ENCODE results near the gene RPS6KA4.

DNA sequence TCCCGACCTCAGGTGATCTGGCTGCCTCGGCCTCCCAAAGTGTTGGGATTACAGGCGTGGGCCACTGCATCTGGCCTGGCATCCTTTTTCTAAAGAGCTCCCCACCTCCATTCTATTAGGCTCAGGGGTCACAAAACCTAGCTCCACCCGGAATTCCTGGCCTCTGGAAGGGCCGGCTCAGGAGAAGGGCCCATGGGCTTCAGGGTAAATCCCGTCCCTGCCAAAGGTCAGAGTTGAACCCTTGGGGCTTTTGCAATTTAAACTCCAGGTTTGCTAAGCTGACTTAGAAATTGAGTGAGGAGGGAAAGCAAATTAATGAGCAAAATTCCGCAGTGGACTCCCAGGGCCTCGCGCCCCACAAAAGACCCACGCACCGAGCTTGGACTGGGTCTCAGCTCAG, 48.3 kb downstream of the RPS6KA4 start:
- TF ChIP-seq MXI1 (conservative IDR thresholded peaks at IDR 0.05; ENCODE audit: poor library complexity, severe bottlenecking): no peak
- TF ChIP-seq, protein P1, sequence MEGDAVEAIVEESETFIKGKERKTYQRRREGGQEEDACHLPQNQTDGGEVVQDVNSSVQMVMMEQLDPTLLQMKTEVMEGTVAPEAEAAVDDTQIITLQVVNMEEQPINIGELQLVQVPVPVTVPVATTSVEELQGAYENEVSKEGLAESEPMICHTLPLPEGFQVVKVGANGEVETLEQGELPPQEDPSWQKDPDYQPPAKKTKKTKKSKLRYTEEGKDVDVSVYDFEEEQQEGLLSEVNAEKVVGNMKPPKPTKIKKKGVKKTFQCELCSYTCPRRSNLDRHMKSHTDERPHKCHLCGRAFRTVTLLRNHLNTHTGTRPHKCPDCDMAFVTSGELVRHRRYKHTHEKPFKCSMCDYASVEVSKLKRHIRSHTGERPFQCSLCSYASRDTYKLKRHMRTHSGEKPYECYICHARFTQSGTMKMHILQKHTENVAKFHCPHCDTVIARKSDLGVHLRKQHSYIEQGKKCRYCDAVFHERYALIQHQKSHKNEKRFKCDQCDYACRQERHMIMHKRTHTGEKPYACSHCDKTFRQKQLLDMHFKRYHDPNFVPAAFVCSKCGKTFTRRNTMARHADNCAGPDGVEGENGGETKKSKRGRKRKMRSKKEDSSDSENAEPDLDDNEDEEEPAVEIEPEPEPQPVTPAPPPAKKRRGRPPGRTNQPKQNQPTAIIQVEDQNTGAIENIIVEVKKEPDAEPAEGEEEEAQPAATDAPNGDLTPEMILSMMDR (IDR thresholded peaks at IDR 0.05; ENCODE audit: poor library complexity, severe bottlenecking): no peak
- no peak for TF ChIP-seq SMC3 (conservative IDR thresholded peaks at IDR 0.05; ENCODE audit: poor library complexity)
- TF ChIP-seq, protein P2, sequence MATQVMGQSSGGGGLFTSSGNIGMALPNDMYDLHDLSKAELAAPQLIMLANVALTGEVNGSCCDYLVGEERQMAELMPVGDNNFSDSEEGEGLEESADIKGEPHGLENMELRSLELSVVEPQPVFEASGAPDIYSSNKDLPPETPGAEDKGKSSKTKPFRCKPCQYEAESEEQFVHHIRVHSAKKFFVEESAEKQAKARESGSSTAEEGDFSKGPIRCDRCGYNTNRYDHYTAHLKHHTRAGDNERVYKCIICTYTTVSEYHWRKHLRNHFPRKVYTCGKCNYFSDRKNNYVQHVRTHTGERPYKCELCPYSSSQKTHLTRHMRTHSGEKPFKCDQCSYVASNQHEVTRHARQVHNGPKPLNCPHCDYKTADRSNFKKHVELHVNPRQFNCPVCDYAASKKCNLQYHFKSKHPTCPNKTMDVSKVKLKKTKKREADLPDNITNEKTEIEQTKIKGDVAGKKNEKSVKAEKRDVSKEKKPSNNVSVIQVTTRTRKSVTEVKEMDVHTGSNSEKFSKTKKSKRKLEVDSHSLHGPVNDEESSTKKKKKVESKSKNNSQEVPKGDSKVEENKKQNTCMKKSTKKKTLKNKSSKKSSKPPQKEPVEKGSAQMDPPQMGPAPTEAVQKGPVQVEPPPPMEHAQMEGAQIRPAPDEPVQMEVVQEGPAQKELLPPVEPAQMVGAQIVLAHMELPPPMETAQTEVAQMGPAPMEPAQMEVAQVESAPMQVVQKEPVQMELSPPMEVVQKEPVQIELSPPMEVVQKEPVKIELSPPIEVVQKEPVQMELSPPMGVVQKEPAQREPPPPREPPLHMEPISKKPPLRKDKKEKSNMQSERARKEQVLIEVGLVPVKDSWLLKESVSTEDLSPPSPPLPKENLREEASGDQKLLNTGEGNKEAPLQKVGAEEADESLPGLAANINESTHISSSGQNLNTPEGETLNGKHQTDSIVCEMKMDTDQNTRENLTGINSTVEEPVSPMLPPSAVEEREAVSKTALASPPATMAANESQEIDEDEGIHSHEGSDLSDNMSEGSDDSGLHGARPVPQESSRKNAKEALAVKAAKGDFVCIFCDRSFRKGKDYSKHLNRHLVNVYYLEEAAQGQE (IDR thresholded peaks at IDR 0.05; ENCODE audit: borderline replicate concordance): no peak
- TF ChIP-seq EZH2 (IDR thresholded peaks at IDR 0.05; ENCODE audit: borderline replicate concordance, insufficient read depth, low read length, poor library complexity, severe bottlenecking): no peak
- TF ChIP-seq EP300 (conservative IDR thresholded peaks at IDR 0.05; ENCODE audit: poor library complexity, severe bottlenecking): no peak
- no peak for TF ChIP-seq TAF1 (IDR thresholded peaks at IDR 0.05; ENCODE audit: low read depth)
